IPS DF 6.9 (cell line): ENCODE measurements around the gene P4HB.

Experiments used
- DNase-seq: peaks from one replicate; pipeline ENCODE4 v3.0.0-alpha.2; 2013; ENCODE audit warnings: low read depth, low spot score
- H3K27ac ChIP-seq: one replicate; pipeline ENCODE4 v1.5.1; 2013; ENCODE audit warnings: low read length, control low read depth
- H3K27me3 ChIP-seq: 2 replicates; pipeline ENCODE4 v1.6.1; 2013; ENCODE audit warnings: mild to moderate bottlenecking, low read length; ENCODE audit not compliant: control insufficient read depth, insufficient read depth
- H3K36me3 ChIP-seq: 2 replicates; pipeline ENCODE4 v1.6.1; 2013; ENCODE audit warnings: low read length; ENCODE audit not compliant: control insufficient read depth, insufficient read depth
- H3K4me1 ChIP-seq: 2 replicates; pipeline ENCODE4 v1.6.1; 2013; ENCODE audit warnings: low read length; ENCODE audit not compliant: control insufficient read depth, insufficient read depth
- H3K4me3 ChIP-seq: 2 replicates; pipeline ENCODE4 v1.5.1; 2013; ENCODE audit warnings: mild to moderate bottlenecking, low read length
- H3K9me3 ChIP-seq: 2 replicates; pipeline ENCODE4 v1.6.1; 2013; ENCODE audit warnings: low read length, inconsistent platforms; ENCODE audit not compliant: control insufficient read depth, insufficient read depth
- WGBS: extraction: QIAGEN DNeasy Blood & Tissue Kit; methylation state at CpG from one replicate; pipeline ENCODE4 v1.1.7; 2013; ENCODE audit warnings: mixed read lengths, missing lambda C conversion rate; ENCODE audit not compliant: insufficient read length, insufficient coverage; 5-methylcytosine and 5-hydroxymethylcytosine counted together

Gene P4HB

GRCh38 chr17:81813861-81814683 is 46.3 kb downstream of the P4HB start:
- H3K4me1 ChIP-seq = no peaks in the 10 kb centered on the region; the same call in 1 of the 2 replicates
- H3K27me3 ChIP-seq = no peaks in the 10 kb centered on the region
- no peak for DNase-seq
- H3K27ac ChIP-seq = no peak overlapping the region
- H3K4me3 ChIP-seq = no peak overlapping the region
- H3K9me3 ChIP-seq = no peaks in the 10 kb centered on the region
- no CpG with 5 or more reads among the region's 41 CpGs for WGBS
- no peaks in the 10 kb centered on the region; the same call in 1 of the 2 replicates for H3K36me3 ChIP-seq

- no peaks in the 10 kb centered on the region; the same call in 1 of the 2 replicates for H3K4me1 ChIP-seq
- no peak for DNase-seq
- H3K4me3 ChIP-seq = no peak overlapping the region
- H3K27ac ChIP-seq = no peak overlapping the region
- no CpG with 5 or more reads among the region's 15 CpGs for WGBS
- no peaks in the 10 kb centered on the region for H3K9me3 ChIP-seq
- H3K27me3 ChIP-seq = no peaks in the 10 kb centered on the region
- no peaks in the 10 kb centered on the region; the same call in 1 of the 2 replicates for H3K36me3 ChIP-seq
Measured at GRCh38 chr17:81813371-81813684, 47.0 kb downstream of the P4HB start.

- Histone ChIP-seq H3K27ac (no peak overlapping the region), H3K9me3 (no peaks in the 10 kb centered on the region), H3K27me3 (no peaks in the 10 kb centered on the region), H3K4me1 (no peaks in the 10 kb centered on the region; the same call in 1 of the 2 replicates), H3K4me3 (no peak overlapping the region), H3K36me3 (no peaks in the 10 kb centered on the region; the same call in 1 of the 2 replicates)
- no peak for DNase-seq
- no CpG with 5 or more reads among the region's 45 CpGs for WGBS
Measured at GRCh38 chr17:81812571-81813370, 47.6 kb downstream of the P4HB start.

GRCh38 chr17:81811705-81812570 is 48.4 kb downstream of the P4HB start:
- no CpG with 5 or more reads among the region's 24 CpGs for WGBS
- no peaks in the 10 kb centered on the region for H3K27me3 ChIP-seq
- H3K4me3 ChIP-seq = no peak overlapping the region
- H3K36me3 ChIP-seq = no peaks in the 10 kb centered on the region; the same call in 1 of the 2 replicates
- no peaks in the 10 kb centered on the region for H3K9me3 ChIP-seq
- DNase-seq = no peak
- no peak overlapping the region for H3K27ac ChIP-seq
- H3K4me1 ChIP-seq = no peaks in the 10 kb centered on the region; the same call in 1 of the 2 replicates

- H3K9me3 ChIP-seq = no peaks in the 10 kb centered on the region
- H3K27me3 ChIP-seq = no peaks in the 10 kb centered on the region; the same call in 1 of the 2 replicates
- no peaks in the 10 kb centered on the region; the same call in 1 of the 2 replicates for H3K36me3 ChIP-seq
- no peaks in the 10 kb centered on the region; the same call in 1 of the 2 replicates for H3K4me1 ChIP-seq
- DNase-seq = no peak
- no peak overlapping the region for H3K4me3 ChIP-seq
- no peak overlapping the region for H3K27ac ChIP-seq
- no CpG with 5 or more reads among the region's 42 CpGs for WGBS
Measured at GRCh38 chr17:81810892-81811704, 49.2 kb downstream of the P4HB start.

- H3K27me3 ChIP-seq = no peaks in the 10 kb centered on the region; the same call in 1 of the 2 replicates
- no peak overlapping the region for H3K27ac ChIP-seq
- no peaks in the 10 kb centered on the region; the same call in 1 of the 2 replicates for H3K36me3 ChIP-seq
- no peak for DNase-seq
- WGBS = no CpG with 5 or more reads among the region's 8 CpGs
- no peaks in the 10 kb centered on the region; the same call in 1 of the 2 replicates for H3K4me1 ChIP-seq
- no peak overlapping the region for H3K4me3 ChIP-seq
- no peaks in the 10 kb centered on the region for H3K9me3 ChIP-seq
Measured at GRCh38 chr17:81810476-81810875, 49.9 kb downstream of the P4HB start.

- no peaks in the 10 kb centered on the region for H3K9me3 ChIP-seq
- no peak overlapping the region for H3K27ac ChIP-seq
- peaks cover 4% of the 10 kb centered on the region; the same call in 1 of the 2 replicates for H3K27me3 ChIP-seq
- no peak overlapping the region for H3K4me3 ChIP-seq
- H3K4me1 ChIP-seq = no peaks in the 10 kb centered on the region; the same call in 1 of the 2 replicates
- H3K36me3 ChIP-seq = no peaks in the 10 kb centered on the region; the same call in 1 of the 2 replicates
- no CpG with 5 or more reads among the region's 7 CpGs for WGBS
- no peak for DNase-seq
Measured at GRCh38 chr17:81809556-81809998, 50.8 kb downstream of the P4HB start.

- Histone ChIP-seq H3K36me3 (no peaks in the 10 kb centered on the region; the same call in 1 of the 2 replicates), H3K27me3 (peaks cover 8% of the 10 kb centered on the region; the same call in 1 of the 2 replicates), H3K4me1 (peaks cover 1% of the 10 kb centered on the region; the same call in 1 of the 2 replicates), H3K4me3 (no peak overlapping the region), H3K9me3 (no peaks in the 10 kb centered on the region), H3K27ac (no peak overlapping the region)
- no peak for DNase-seq
- no CpG with 5 or more reads among the region's 20 CpGs for WGBS
Measured at GRCh38 chr17:81808778-81809555, 51.4 kb downstream of the P4HB start.

- H3K36me3 ChIP-seq = no peaks in the 10 kb centered on the region; the same call in 1 of the 2 replicates
- peaks cover 1% of the 10 kb centered on the region; the same call in 1 of the 2 replicates for H3K4me1 ChIP-seq
- no peak overlapping the region for H3K4me3 ChIP-seq
- H3K27me3 ChIP-seq = peaks cover 17% of the 10 kb centered on the region; the same call in 1 of the 2 replicates
- WGBS = no CpG with 5 or more reads among the region's 13 CpGs
- H3K27ac ChIP-seq = no peak overlapping the region
- DNase-seq = no peak
- H3K9me3 ChIP-seq = no peaks in the 10 kb centered on the region
Measured at GRCh38 chr17:81807839-81808238, 52.5 kb downstream of the P4HB start.
